Measurements from ENCODE around the gene PARVA.

PARVA gene

GRCh38 chr11:12434325-12434654 is 56.9 kb downstream of the PARVA start:
- no peak for DNase-seq

- no peak for DNase-seq
These were observed 57.9 kb downstream of the PARVA start for GRCh38 chr11:12435264-12435663.

- no peak for DNase-seq
These were observed 58.9 kb downstream of the PARVA start for GRCh38 chr11:12436266-12436665.

GRCh38 chr11:12438291-12438690 is 60.9 kb downstream of the PARVA start:
- no peak for DNase-seq

GRCh38 chr11:12439615-12440014 is 62.2 kb downstream of the PARVA start:
- no peak for DNase-seq

- no peak for DNase-seq
These were observed 63.2 kb downstream of the PARVA start for GRCh38 chr11:12440565-12440964.

GRCh38 chr11:12441231-12441861 is 64.0 kb downstream of the PARVA start:
- no peak for DNase-seq

GRCh38 chr11:12444601-12445000 is 67.2 kb downstream of the PARVA start:
- DNase-seq, result no peak

- DNase-seq, result no peak
These were observed 67.6 kb downstream of the PARVA start for GRCh38 chr11:12445001-12445400.

GRCh38 chr11:12446863-12447262 is 69.5 kb downstream of the PARVA start:
- DNase-seq, result no peak

GRCh38 chr11:12448131-12448939 is 71.0 kb downstream of the PARVA start:
- no peak for DNase-seq

GRCh38 chr11:12449961-12450715 is 72.8 kb downstream of the PARVA start:
- no peak for DNase-seq

- no peak for DNase-seq
These were observed 73.9 kb downstream of the PARVA start for GRCh38 chr11:12451179-12451814.

GRCh38 chr11:12453243-12453642 is 75.9 kb downstream of the PARVA start:
- no peak for DNase-seq

- no peak for DNase-seq
These were observed 77.4 kb downstream of the PARVA start for GRCh38 chr11:12454782-12455181.

GRCh38 chr11:12455938-12456337 is 78.6 kb downstream of the PARVA start:
- DNase-seq, result no peak

- no peak for DNase-seq
These were observed 79.5 kb downstream of the PARVA start for GRCh38 chr11:12456651-12457579.

GRCh38 chr11:12458042-12458441 is 80.7 kb downstream of the PARVA start:
- no peak for DNase-seq

- no peak for DNase-seq
These were observed 82.0 kb downstream of the PARVA start for GRCh38 chr11:12459374-12459773.

GRCh38 chr11:12459865-12460444 is 82.6 kb downstream of the PARVA start:
- no peak for DNase-seq

- DNase-seq, result no peak
These were observed 83.1 kb downstream of the PARVA start for GRCh38 chr11:12460466-12460865.

GRCh38 chr11:12461516-12461915 is 84.1 kb downstream of the PARVA start:
- DNase-seq, result no peak

Data from activated T-cell treated with anti-CD3 and anti-CD28 coated beads, Interleukin-2, amount 50 U/mL, for 48 hours (primary cell).